ENCODE data around the gene TECPR1.

- no peak for TF ChIP-seq CTCF (IDR thresholded peaks at IDR 0.05)
- no peak for TF ChIP-seq POLR2A (IDR thresholded peaks at IDR 0.05)
Observed at GRCh38 chr7:98248156-98248555, 3.9 kb downstream of the TECPR1 start.
